GM19438 (cell line): ENCODE measurements around the gene SLC25A42.

Experiments used
- ATAC-seq: cut with Tn5 transposase; IDR thresholded peaks from one replicate; pipeline ENCODE4 v1.9.1; 2021; ENCODE audit warnings: low read depth; ENCODE audit not compliant: unreplicated experiment

The SLC25A42 gene

DNA sequence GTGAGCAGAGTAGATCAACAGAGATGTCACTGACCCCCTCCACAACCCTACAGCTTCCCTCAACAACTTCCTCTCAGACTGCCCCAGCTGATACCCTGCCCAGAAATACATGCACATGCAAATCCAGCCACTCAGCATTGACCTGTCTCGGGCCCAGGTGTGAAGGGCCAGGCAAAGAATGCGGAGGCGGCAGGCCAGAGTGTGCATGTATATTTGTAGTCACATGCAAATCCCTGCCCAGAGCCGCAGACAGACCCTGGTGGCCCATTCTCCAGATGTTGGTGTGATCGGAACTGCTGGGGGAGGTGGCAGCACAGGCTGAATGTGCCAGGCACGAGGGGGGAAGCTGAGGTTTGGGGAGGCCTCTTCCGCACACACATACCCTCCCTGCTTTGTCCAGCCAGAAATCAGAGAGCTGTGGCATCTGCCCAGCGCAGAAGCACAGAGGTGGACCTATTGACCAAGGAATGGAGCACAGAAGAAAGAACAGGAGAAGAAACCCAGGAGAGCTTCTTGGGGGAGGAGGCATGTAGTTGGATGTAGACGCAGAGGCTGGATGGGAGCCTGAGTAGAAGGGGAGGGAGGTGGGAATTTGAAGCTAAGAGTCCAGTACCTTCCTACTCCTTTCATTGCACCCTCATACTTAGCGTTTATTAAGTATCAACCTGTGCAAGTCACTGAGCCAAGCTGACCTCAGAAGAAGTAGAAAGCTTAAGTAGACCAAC lies 91.9 kb downstream of the SLC25A42 start:
- no peak for ATAC-seq

DNA sequence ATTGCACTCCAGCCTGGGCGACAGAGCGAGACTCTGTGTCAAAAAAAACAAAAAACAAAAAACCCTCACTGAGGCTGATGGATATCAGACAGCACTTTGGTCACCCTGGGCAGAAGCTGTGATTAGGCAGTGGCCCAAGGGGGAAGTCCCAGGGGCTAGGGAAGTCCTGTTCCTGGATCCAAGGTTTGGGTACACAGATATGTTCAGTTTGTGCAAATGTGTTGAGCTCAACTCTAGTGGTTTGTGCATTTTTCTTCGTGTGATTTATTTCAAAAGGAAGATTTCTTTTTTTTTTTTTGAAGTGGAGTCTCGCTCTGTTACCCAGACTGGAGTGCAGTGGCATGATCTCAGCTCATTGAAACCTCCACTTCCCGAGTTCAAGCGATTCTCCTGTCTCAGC lies 94.0 kb downstream of the SLC25A42 start:
- ATAC-seq, result no peak

DNA sequence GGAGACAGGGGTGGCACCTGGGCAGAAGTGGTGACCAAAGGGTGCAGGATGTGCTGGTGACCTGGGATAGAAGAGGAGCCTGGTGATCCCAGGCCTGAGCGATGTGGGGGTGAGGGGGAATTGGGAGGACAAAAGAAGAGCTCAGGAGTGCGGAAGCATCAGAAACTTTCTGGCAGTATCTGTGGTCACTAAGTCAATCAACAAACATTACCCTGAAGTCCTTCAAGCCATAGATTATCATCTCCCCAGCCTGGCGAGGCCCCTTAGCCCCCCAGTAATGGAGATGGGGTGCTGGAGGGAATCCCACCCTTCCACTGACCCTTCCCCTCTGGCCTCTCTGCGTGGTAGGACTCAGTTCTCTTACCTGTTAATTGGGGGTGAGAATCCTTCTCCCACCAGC lies 95.7 kb downstream of the SLC25A42 start:
- no peak for ATAC-seq

DNA sequence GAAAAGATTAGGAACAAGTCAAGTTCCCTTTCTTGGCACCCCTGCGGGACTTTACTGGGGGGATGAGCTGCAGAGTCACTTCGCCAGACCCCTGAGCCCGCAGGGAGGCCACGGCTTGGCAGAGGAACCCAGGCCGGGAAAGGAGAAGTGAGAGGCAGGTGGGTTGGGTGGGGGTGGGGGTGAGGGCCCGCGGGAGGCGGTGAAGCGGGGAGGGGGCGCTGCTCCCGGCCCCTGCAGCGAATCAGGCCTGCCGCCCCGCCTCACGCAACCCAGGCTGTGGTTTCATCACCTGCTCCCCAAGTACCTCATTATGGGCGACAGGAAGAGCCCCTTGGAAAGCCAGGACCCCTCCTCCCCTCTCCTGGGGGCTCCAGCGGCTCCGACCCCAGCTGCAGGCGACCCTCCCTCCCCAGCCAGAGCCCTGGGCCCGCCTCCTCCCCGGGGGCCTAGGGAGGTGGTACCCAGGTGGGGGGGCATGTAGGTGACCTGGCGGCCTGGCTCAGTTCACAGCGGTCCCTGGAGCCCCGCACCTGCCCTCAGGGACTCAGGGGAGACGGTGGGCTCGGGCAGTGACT lies 96.8 kb downstream of the SLC25A42 start:
- ATAC-seq, result no peak

DNA sequence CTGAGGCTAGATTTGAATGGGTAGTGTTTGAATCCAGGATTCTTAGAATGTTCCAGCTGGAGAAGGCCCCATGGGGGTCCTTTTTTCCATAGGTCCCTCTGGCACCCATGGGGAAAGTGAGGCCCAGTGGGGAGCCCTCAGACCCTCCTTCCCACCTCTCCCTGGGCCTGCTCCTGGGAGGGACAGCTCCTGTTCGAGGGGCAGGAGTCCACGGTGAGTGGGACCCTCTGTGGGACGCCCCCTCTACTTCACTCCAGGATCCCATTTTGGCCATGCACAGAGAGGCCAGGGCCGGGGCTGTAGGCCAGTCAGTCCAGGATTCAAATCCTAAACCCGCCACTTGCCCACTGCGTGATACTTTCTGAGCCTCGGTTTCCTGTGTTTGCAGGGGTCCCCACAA lies 98.7 kb downstream of the SLC25A42 start:
- no peak for ATAC-seq
